OCI-LY7 (cell line): ENCODE results near the gene CD177. TPM values are rescaled to one million over a fixed set of nuclear protein-coding genes. Genes with fewer than 3 reads are reported as not detected.
"Not testable (repeated sequence)": the region's sequence is repeated elsewhere in the genome, so short reads cannot be mapped to it uniquely, and the experiment has no call there.

ENCODE experiments used
- BruUV-seq: library from RNA; stranded (reverse); fragments of 400-500 nt; replicated peaks from 2 replicates; lab custom pipeline; 2021; lab: Mats Ljungman, UMichigan
- CTCF ChIA-PET: fragments of 300-600 bp; sonication (Branson Sonifier 250); formaldehyde crosslinking; loops from one replicate; lab custom pipeline; 2022; ENCODE audit warnings: antibody characterized with exemption; ENCODE audit not compliant: unreplicated experiment; lab: Charles Lee
- POLR2A ChIA-PET: fragments of 300-600 bp; sonication (Branson Sonifier 250); formaldehyde crosslinking; loops from one replicate; lab custom pipeline; 2022; ENCODE audit warnings: antibody characterized with exemption; lab: Charles Lee
- DNase-seq: peaks from one replicate; pipeline ENCODE4 v3.0.0-alpha.2; 2015; ENCODE audit warnings: low spot score
- H2AFZ ChIP-seq: fragments of 200-600 bp; sonication (generic), shearing (Covaris generic); 2 replicates; pipeline ENCODE4 v1.6.1; 2014; ENCODE audit warnings: mild to moderate bottlenecking, antibody characterized with exemption, low read length, moderate library complexity
- H3K27ac ChIP-seq: fragments of 200-600 bp; sonication (generic); 2 replicates; pipeline ENCODE4 v1.5.1; 2014; ENCODE audit warnings: mixed run types, low read depth, mild to moderate bottlenecking, moderate library complexity, low read length, inconsistent platforms; ENCODE audit not compliant: poor library complexity, severe bottlenecking
- H3K36me3 ChIP-seq: fragments of 200-600 bp; sonication (generic); 2 replicates; pipeline ENCODE4 v1.6.1; 2014; ENCODE audit warnings: mild to moderate bottlenecking, antibody characterized with exemption, low read length, moderate library complexity, mixed read lengths; ENCODE audit not compliant: insufficient read depth
- H3K4me1 ChIP-seq: fragments of 200-600 bp; sonication (generic); 2 replicates; pipeline ENCODE4 v1.5.1; 2014; ENCODE audit warnings: mild to moderate bottlenecking, low read length; ENCODE audit not compliant: insufficient read depth, poor library complexity, severe bottlenecking
- H3K4me2 ChIP-seq: fragments of 200-600 bp; sonication (generic); 2 replicates; pipeline ENCODE4 v1.6.1; 2014; ENCODE audit warnings: mild to moderate bottlenecking, low read length
- H3K4me3 ChIP-seq: fragments of 200-600 bp; sonication (generic); 2 replicates; pipeline ENCODE4 v1.5.1; 2014; ENCODE audit warnings: mild to moderate bottlenecking, low read depth, low read length; ENCODE audit not compliant: poor library complexity, severe bottlenecking
- H3K79me2 ChIP-seq: fragments of 200-600 bp; sonication (generic); 2 replicates; pipeline ENCODE4 v1.6.1; 2016; ENCODE audit warnings: low read depth, mild to moderate bottlenecking, low read length, moderate library complexity, mixed read lengths; ENCODE audit not compliant: insufficient read depth
- H3K9me2 ChIP-seq: fragments of 200-600 bp; sonication (generic); 2 replicates; pipeline ENCODE4 v1.6.1; 2016; ENCODE audit warnings: mild to moderate bottlenecking, low read length, mixed read lengths; ENCODE audit not compliant: insufficient read depth
- H3K9me3 ChIP-seq: fragments of 200-600 bp; sonication (generic); 2 replicates; pipeline ENCODE4 v1.6.1; 2014; ENCODE audit warnings: mild to moderate bottlenecking, mixed run types, low read length, mixed read lengths
- H4K20me1 ChIP-seq: fragments of 200-600 bp; sonication (generic); 2 replicates; pipeline ENCODE4 v1.6.1; 2014; ENCODE audit warnings: mild to moderate bottlenecking, antibody characterized with exemption, low read length, moderate library complexity, mixed read lengths; ENCODE audit not compliant: insufficient read depth
- EZH2phosphoT487 ChIP-seq: fragments of 200-600 bp; sonication (generic); IDR thresholded peaks from 2 replicates; pipeline ENCODE4 v1.6.1; 2018; ENCODE audit warnings: low read depth, borderline replicate concordance, mild to moderate bottlenecking, mixed run types, antibody characterized with exemption, low read length, moderate library complexity, mixed read lengths
- intact Hi-C: fragments of 100-400 bp; cut with micrococcal nuclease; formaldehyde crosslinking; loops from one replicate; pipeline ENCODE4 v1.10.0; 2022; ENCODE audit not compliant: unreplicated experiment
- total RNA-seq, 2 experiments: library from RNA; depleted of rRNA in 1 of 2; stranded (reverse); fragments of >200 nt in 1 of 2; shearing (Covaris generic) in 1 of 2; gene quantifications; 2 replicates each; pipeline ENCODE4 v1.2.3, GENCODE V29; 2014 to 2022
- TF ChIP-seq, protein P1 (sequence below): fragments of 200-600 bp; sonication (generic); conservative IDR thresholded peaks from 2 replicates; pipeline ENCODE4 v1.5.1; 2014; ENCODE audit warnings: mild to moderate bottlenecking, antibody characterized with exemption, low read length, moderate library complexity, mixed read lengths

Gene CD177
- total RNA-seq, 2 experiments from 2014 or later = not detected

DNA sequence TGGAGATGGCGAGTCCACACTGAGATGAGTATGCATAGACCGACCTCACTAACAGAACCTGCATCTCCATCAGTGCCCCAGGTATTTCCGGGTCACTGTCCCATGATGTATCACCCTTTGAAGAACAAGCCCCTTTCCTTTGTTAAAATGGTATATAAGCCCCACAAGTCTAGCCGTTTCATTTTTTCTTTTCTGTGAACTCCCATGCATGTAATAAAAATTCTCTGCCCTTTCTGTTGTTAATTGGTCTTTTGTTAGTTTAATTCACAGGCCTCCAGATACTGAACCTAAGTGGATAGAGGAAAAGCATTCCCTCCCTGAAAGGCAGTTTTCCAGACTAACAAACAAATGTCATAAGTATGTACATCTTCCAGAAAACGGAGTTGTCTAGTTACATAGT is 15.0 kb upstream of the CD177 start:
- H3K27ac ChIP-seq = no peak overlapping the region
- no peaks in the 10 kb centered on the region for H3K4me1 ChIP-seq
- no peaks in the 10 kb centered on the region for H3K36me3 ChIP-seq
- intact Hi-C loops = no loop called here
- ChIA-PET CTCF (no interaction called here), POLR2A (no interaction called here)
- H2AFZ ChIP-seq = no peak overlapping the region
- H4K20me1 ChIP-seq = no peaks in the 10 kb centered on the region
- BruUV-seq = no TSS peak
- no peaks in the 10 kb centered on the region for H3K9me2 ChIP-seq
- DNase-seq = no peak
- no peak for TF ChIP-seq EZH2phosphoT487
- TF ChIP-seq, protein P1, sequence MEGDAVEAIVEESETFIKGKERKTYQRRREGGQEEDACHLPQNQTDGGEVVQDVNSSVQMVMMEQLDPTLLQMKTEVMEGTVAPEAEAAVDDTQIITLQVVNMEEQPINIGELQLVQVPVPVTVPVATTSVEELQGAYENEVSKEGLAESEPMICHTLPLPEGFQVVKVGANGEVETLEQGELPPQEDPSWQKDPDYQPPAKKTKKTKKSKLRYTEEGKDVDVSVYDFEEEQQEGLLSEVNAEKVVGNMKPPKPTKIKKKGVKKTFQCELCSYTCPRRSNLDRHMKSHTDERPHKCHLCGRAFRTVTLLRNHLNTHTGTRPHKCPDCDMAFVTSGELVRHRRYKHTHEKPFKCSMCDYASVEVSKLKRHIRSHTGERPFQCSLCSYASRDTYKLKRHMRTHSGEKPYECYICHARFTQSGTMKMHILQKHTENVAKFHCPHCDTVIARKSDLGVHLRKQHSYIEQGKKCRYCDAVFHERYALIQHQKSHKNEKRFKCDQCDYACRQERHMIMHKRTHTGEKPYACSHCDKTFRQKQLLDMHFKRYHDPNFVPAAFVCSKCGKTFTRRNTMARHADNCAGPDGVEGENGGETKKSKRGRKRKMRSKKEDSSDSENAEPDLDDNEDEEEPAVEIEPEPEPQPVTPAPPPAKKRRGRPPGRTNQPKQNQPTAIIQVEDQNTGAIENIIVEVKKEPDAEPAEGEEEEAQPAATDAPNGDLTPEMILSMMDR = no peak
- no peak overlapping the region for H3K4me2 ChIP-seq
- H3K9me3 ChIP-seq = no peaks in the 10 kb centered on the region
- H3K79me2 ChIP-seq = no peaks in the 10 kb centered on the region
- no peak overlapping the region for H3K4me3 ChIP-seq

GRCh38 chr19:43339243-43339930 is 14.1 kb upstream of the CD177 start:
- POLR2A ChIA-PET, BruUV-seq: not testable (repeated sequence)

GRCh38 chr19:43340101-43340500 is 13.4 kb upstream of the CD177 start:
- H3K79me2 ChIP-seq, POLR2A ChIA-PET, CTCF ChIA-PET, BruUV-seq, H3K9me3 ChIP-seq, intact Hi-C loops, H2AFZ ChIP-seq, H3K4me1 ChIP-seq, H3K4me2 ChIP-seq, H3K9me2 ChIP-seq, DNase-seq, H3K27ac ChIP-seq, H4K20me1 ChIP-seq, H3K36me3 ChIP-seq, H3K4me3 ChIP-seq: not testable (repeated sequence)

More at GRCh38 chr19:43339243-43339930, 14.1 kb upstream of the CD177 start:
- H3K27ac ChIP-seq, H3K9me3 ChIP-seq, H3K4me1 ChIP-seq, H3K79me2 ChIP-seq, H3K9me2 ChIP-seq, H4K20me1 ChIP-seq, intact Hi-C loops, H2AFZ ChIP-seq, H3K36me3 ChIP-seq, H3K4me2 ChIP-seq, H3K4me3 ChIP-seq, DNase-seq, CTCF ChIA-PET: not testable (repeated sequence)

DNA sequence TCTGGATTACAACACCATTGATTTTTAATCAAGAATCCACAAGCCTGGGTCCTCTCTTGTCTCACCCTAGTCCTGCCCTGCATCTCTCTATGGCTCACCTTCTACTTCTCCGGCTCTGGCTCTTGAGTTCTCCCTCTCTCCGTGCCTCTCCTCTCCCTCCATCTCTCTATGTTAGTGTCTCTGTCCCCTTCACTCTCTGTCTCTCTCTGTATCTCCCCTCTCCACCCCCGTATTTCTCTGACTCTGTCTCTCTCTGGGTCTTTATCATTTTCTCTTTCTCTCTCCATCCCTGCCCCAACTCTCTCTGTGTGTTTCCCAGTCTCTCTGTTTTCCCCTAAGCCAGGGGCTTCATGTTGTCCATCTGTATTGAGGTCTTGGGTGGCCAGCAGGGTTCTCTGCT is 12.4 kb upstream of the CD177 start:
- H3K4me1 ChIP-seq, H3K4me3 ChIP-seq, CTCF ChIA-PET, H3K79me2 ChIP-seq, DNase-seq, H3K36me3 ChIP-seq, BruUV-seq, POLR2A ChIA-PET, H3K4me2 ChIP-seq, H2AFZ ChIP-seq, H3K27ac ChIP-seq, H3K9me2 ChIP-seq, intact Hi-C loops, H4K20me1 ChIP-seq, H3K9me3 ChIP-seq: not testable (repeated sequence)

- H2AFZ ChIP-seq, H3K4me2 ChIP-seq, intact Hi-C loops, DNase-seq, H3K79me2 ChIP-seq, POLR2A ChIA-PET, CTCF ChIA-PET, H4K20me1 ChIP-seq, BruUV-seq, H3K27ac ChIP-seq, H3K4me3 ChIP-seq, H3K9me2 ChIP-seq, H3K4me1 ChIP-seq, H3K36me3 ChIP-seq, H3K9me3 ChIP-seq: not testable (repeated sequence)
Measured at GRCh38 chr19:43342104-43342503, 11.4 kb upstream of the CD177 start.
